WTC11 (cell line): ENCODE measurements around the gene CLCN1. TPM values are rescaled to one million over a fixed set of nuclear protein-coding genes. Genes with fewer than 3 reads are reported as not detected.

Source experiments
- ATAC-seq: fragments of 200-7000 bp; cut with Tn5 transposase; 2 replicates; pipeline ENCODE4 v1.10.0; 2021; ENCODE audit warnings: mild to moderate bottlenecking, moderate library complexity
- CTCF ChIA-PET: fragments of 300-600 bp; sonication (Branson Sonifier 250); formaldehyde crosslinking; loops from one replicate; lab custom pipeline; 2021; ENCODE audit warnings: antibody characterized with exemption; lab: Charles Lee
- POLR2A ChIA-PET: fragments of 350-600 bp; sonication (Branson Sonifier 250); formaldehyde crosslinking; loops from one replicate; lab custom pipeline; 2021; ENCODE audit warnings: antibody characterized with exemption; lab: Charles Lee
- DNase-seq: peaks from one replicate; pipeline ENCODE4 v3.0.0; 2021; ENCODE audit warnings: low spot score
- H3K27ac Mint-ChIP-seq: 2 replicates; pipeline ENCODE4 v1.8.0; 2021; ENCODE audit warnings: mixed read lengths
- H3K27me3 Mint-ChIP-seq: 2 replicates; pipeline ENCODE4 v1.8.0; 2021; ENCODE audit warnings: low read depth, mild to moderate bottlenecking, moderate library complexity, mixed read lengths
- H3K36me3 Mint-ChIP-seq: 2 replicates; pipeline ENCODE4 v1.8.0; 2021; ENCODE audit warnings: mixed read lengths
- H3K4me1 Mint-ChIP-seq: 2 replicates; pipeline ENCODE4 v1.8.0; 2022; ENCODE audit warnings: mixed read lengths
- H3K4me3 Mint-ChIP-seq: 2 replicates; pipeline ENCODE4 v1.8.0; 2021; ENCODE audit warnings: mild to moderate bottlenecking, moderate library complexity, mixed read lengths
- H3K9me3 Mint-ChIP-seq: 2 replicates; pipeline ENCODE4 v1.8.0; 2021; ENCODE audit warnings: mixed read lengths
- AFF4 ChIP-seq: sonication (generic); formaldehyde crosslinking; IDR thresholded peaks from 2 replicates; pipeline ENCODE4 v1.8.1; 2023; ENCODE audit warnings: mild to moderate bottlenecking, missing genetic modification reagents, borderline replicate concordance
- AR ChIP-seq: fragments of 250-450 bp; sonication (Bioruptor Pico); IDR thresholded peaks from 2 replicates; pipeline ENCODE4 v1.9.0; 2021; ENCODE audit warnings: mild to moderate bottlenecking
- ATF1 ChIP-seq: sonication (generic); formaldehyde crosslinking; IDR thresholded peaks from 2 replicates; pipeline ENCODE4 v1.8.1; 2023; ENCODE audit warnings: mild to moderate bottlenecking, moderate library complexity, missing genetic modification reagents
- E2F5 ChIP-seq: sonication (generic); formaldehyde crosslinking; IDR thresholded peaks from 2 replicates; pipeline ENCODE4 v1.8.1; 2022; ENCODE audit warnings: mild to moderate bottlenecking, moderate library complexity, missing genetic modification reagents
- ETV6 ChIP-seq: sonication (generic); formaldehyde crosslinking; IDR thresholded peaks from 2 replicates; pipeline ENCODE4 v1.8.1; 2022; ENCODE audit warnings: mild to moderate bottlenecking, missing genetic modification reagents
- FOXJ3 ChIP-seq: sonication (generic); formaldehyde crosslinking; IDR thresholded peaks from 2 replicates; pipeline ENCODE4 v1.9.0; 2021; ENCODE audit warnings: missing genetic modification reagents, mild to moderate bottlenecking, borderline replicate concordance
- GTF2I ChIP-seq: fragments of 250-450 bp; sonication (Bioruptor Pico); conservative IDR thresholded peaks from 2 replicates; pipeline ENCODE4 v1.4.0; 2021; ENCODE audit warnings: mild to moderate bottlenecking
- HMGA2 ChIP-seq: fragments of 250-450 bp; sonication (Bioruptor Pico); IDR thresholded peaks from 2 replicates; pipeline ENCODE4 v1.4.0; 2021; ENCODE audit warnings: mild to moderate bottlenecking, moderate library complexity
- MXD4 ChIP-seq: fragments of 250-450 bp; sonication (Bioruptor Pico); IDR thresholded peaks from 2 replicates; pipeline ENCODE4 v1.8.0; 2021; ENCODE audit warnings: mild to moderate bottlenecking, moderate library complexity, borderline replicate concordance
- NR2C2 ChIP-seq: sonication (generic); formaldehyde crosslinking; IDR thresholded peaks from 2 replicates; pipeline ENCODE4 v1.8.0; 2022; ENCODE audit warnings: mild to moderate bottlenecking, missing genetic modification reagents
- NR3C1 ChIP-seq: sonication (generic); formaldehyde crosslinking; conservative IDR thresholded peaks from 2 replicates; pipeline ENCODE4 v1.8.1; 2023; ENCODE audit warnings: low read depth, mild to moderate bottlenecking, missing genetic modification reagents
- OVOL2 ChIP-seq: fragments of 250-450 bp; sonication (Bioruptor Pico); IDR thresholded peaks from 2 replicates; pipeline ENCODE4 v1.9.0; 2021; ENCODE audit warnings: mild to moderate bottlenecking, borderline replicate concordance
- RELA ChIP-seq: sonication (generic); formaldehyde crosslinking; IDR thresholded peaks from 2 replicates; pipeline ENCODE4 v1.8.1; 2022; ENCODE audit warnings: missing genetic modification reagents, mild to moderate bottlenecking, borderline replicate concordance
- SMAD3 ChIP-seq: sonication (generic); formaldehyde crosslinking; IDR thresholded peaks from 2 replicates; pipeline ENCODE4 v1.8.0; 2022; ENCODE audit warnings: missing genetic modification reagents, mild to moderate bottlenecking, borderline replicate concordance
- SMAD4 ChIP-seq: sonication (generic); formaldehyde crosslinking; IDR thresholded peaks from 2 replicates; pipeline ENCODE4 v1.8.0; 2022; ENCODE audit warnings: mild to moderate bottlenecking, missing genetic modification reagents
- ZNF281 ChIP-seq: sonication (generic); formaldehyde crosslinking; IDR thresholded peaks from 2 replicates; pipeline ENCODE4 v1.8.0; 2023; ENCODE audit warnings: mild to moderate bottlenecking, missing genetic modification reagents
- ZNF317 ChIP-seq: sonication (generic); formaldehyde crosslinking; IDR thresholded peaks from 2 replicates; pipeline ENCODE4 v1.8.1; 2023; ENCODE audit warnings: low read depth, mild to moderate bottlenecking, moderate library complexity, missing genetic modification reagents, borderline replicate concordance
- total RNA-seq: library from RNA; stranded (reverse); gene quantifications from 3 replicates; pipeline ENCODE4 v1.2.3, GENCODE V29; 2021
- TF ChIP-seq, protein P1 (sequence below): sonication (generic); formaldehyde crosslinking; IDR thresholded peaks from 2 replicates; pipeline ENCODE4 v1.8.1; 2022; ENCODE audit warnings: low read depth, missing genetic modification reagents, borderline replicate concordance

The CLCN1 gene
- total RNA-seq, 1 experiment from 2014 or later, result 0.28 TPM

- TF ChIP-seq AR (CRISPR knock-in tag) (no peak), ETV6 (no peak), SMAD3 (CRISPR knock-in tag) (no peak), GTF2I (CRISPR knock-in tag) (no peak), NR3C1 (no peak)
These were observed 4.7 kb downstream of the CLCN1 start (continued) for GRCh38 chr7:143320620-143321019.

- no peak overlapping the region for H3K4me3 Mint-ChIP-seq
- H3K27me3 Mint-ChIP-seq, result no peaks in the 10 kb centered on the region; the same call in 1 of the 2 replicates
- ATAC-seq (peak; percentile 55), DNase-seq (no peak)
- H3K4me1 Mint-ChIP-seq, result peaks cover 33% of the 10 kb centered on the region
- no peak for TF ChIP-seq NR3C1
- TF ChIP-seq SMAD4 (CRISPR knock-in tag), result no peak
- no peak for TF ChIP-seq RELA (CRISPR knock-in tag)
- no peak for TF ChIP-seq ZNF317 (CRISPR knock-in tag)
- no peak for TF ChIP-seq FOXJ3 (CRISPR knock-in tag)
- TF ChIP-seq HMGA2 (CRISPR knock-in tag), result no peak
- TF ChIP-seq NR2C2 (CRISPR knock-in tag), result no peak
- no peak for TF ChIP-seq ZNF281
- TF ChIP-seq AFF4 (CRISPR knock-in tag), result no peak
- no peak for TF ChIP-seq MXD4
- no peak for TF ChIP-seq OVOL2 (CRISPR knock-in tag)
- H3K27ac Mint-ChIP-seq, result no peak overlapping the region
- H3K36me3 Mint-ChIP-seq, result no peaks in the 10 kb centered on the region
- POLR2A ChIA-PET, result interaction anchor here (0.9 to 1.7 kb wide), 2 partner anchors 24 to 86 kb away, joined by 3 to 4 read pairs; no protein-coding TSS in a partner anchor
- CTCF ChIA-PET, result interaction anchor here (0.8 to 1.3 kb wide), 8 partner anchors 10 to 70 kb away, joined by 3 to 5 read pairs (median 3); no protein-coding TSS in a partner anchor
- no peaks in the 10 kb centered on the region for H3K9me3 Mint-ChIP-seq
These were observed 5.3 kb downstream of the CLCN1 start for GRCh38 chr7:143321242-143321641.

GRCh38 chr7:143321734-143322133, 5.8 kb downstream of the CLCN1 start:
- Mint-ChIP-seq H3K4me3 (no peak overlapping the region), H3K27ac (no peak overlapping the region), H3K9me3 (no peaks in the 10 kb centered on the region), H3K4me1 (peaks cover 33% of the 10 kb centered on the region), H3K36me3 (no peaks in the 10 kb centered on the region), H3K27me3 (no peaks in the 10 kb centered on the region)
- no peak for DNase-seq
- TF ChIP-seq, protein P1, sequence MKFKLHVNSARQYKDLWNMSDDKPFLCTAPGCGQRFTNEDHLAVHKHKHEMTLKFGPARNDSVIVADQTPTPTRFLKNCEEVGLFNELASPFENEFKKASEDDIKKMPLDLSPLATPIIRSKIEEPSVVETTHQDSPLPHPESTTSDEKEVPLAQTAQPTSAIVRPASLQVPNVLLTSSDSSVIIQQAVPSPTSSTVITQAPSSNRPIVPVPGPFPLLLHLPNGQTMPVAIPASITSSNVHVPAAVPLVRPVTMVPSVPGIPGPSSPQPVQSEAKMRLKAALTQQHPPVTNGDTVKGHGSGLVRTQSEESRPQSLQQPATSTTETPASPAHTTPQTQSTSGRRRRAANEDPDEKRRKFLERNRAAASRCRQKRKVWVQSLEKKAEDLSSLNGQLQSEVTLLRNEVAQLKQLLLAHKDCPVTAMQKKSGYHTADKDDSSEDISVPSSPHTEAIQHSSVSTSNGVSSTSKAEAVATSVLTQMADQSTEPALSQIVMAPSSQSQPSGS (CRISPR knock-in tag), result no peak
- TF ChIP-seq E2F5 (no peak), ATF1 (0 out of 2 replicates have a peak, but pooled peaks have one; percentile 12)
- ATAC-seq, result peak; percentile 54
- CTCF ChIA-PET, result interaction anchor here (0.8 to 1.4 kb wide), 9 partner anchors 11 to 69 kb away, joined by 3 to 5 read pairs (median 3); no protein-coding TSS in a partner anchor
- POLR2A ChIA-PET, result interaction anchor here (0.9 to 1.7 kb wide), 2 partner anchors 23 to 86 kb away, joined by 3 to 4 read pairs; no protein-coding TSS in a partner anchor
